OCI-LY1 (cell line): ENCODE measurements around the gene STAMBPL1.

ENCODE experiments used
- H2AFZ ChIP-seq: fragments of 200-600 bp; sonication (generic), shearing (Covaris generic); 2 replicates; pipeline ENCODE4 v1.6.0; 2014; ENCODE audit warnings: antibody characterized with exemption, mild to moderate bottlenecking, low read length
- H3F3A ChIP-seq: fragments of 200-600 bp; sonication (generic), shearing (Covaris generic); 2 replicates; pipeline ENCODE4 v1.6.0; 2014; ENCODE audit warnings: mild to moderate bottlenecking, antibody characterized with exemption, low read length, moderate library complexity; ENCODE audit not compliant: insufficient read depth
- H3K27ac ChIP-seq: fragments of 200-600 bp; sonication (generic); 2 replicates; pipeline ENCODE4 v1.5.1; 2014; ENCODE audit warnings: low read length, mixed run types, mild to moderate bottlenecking, low read depth; ENCODE audit not compliant: poor library complexity, severe bottlenecking
- H3K27me3 ChIP-seq: fragments of 200-600 bp; sonication (generic); 2 replicates; pipeline ENCODE4 v1.6.0; 2014; ENCODE audit warnings: antibody characterized with exemption, mild to moderate bottlenecking, low read length, moderate library complexity; ENCODE audit not compliant: insufficient read depth
- H3K36me3 ChIP-seq: fragments of 200-600 bp; sonication (generic); 2 replicates; pipeline ENCODE4 v1.6.1; 2014; ENCODE audit warnings: mild to moderate bottlenecking, antibody characterized with exemption, low read length, moderate library complexity, mixed read lengths; ENCODE audit not compliant: insufficient read depth
- H3K4me1 ChIP-seq: fragments of 200-600 bp; sonication (generic); 2 replicates; pipeline ENCODE4 v1.5.1; 2014; ENCODE audit warnings: mild to moderate bottlenecking, low read length, moderate library complexity; ENCODE audit not compliant: insufficient read depth, severe bottlenecking
- H3K4me2 ChIP-seq: fragments of 200-600 bp; sonication (generic), shearing (Covaris generic); 2 replicates; pipeline ENCODE4 v1.6.1; 2014; ENCODE audit warnings: low read length
- H3K4me3 ChIP-seq: fragments of 200-600 bp; sonication (generic); 2 replicates; pipeline ENCODE4 v1.5.1; 2014; ENCODE audit warnings: low read length, low read depth, mild to moderate bottlenecking, mixed read lengths; ENCODE audit not compliant: poor library complexity, severe bottlenecking
- H3K79me2 ChIP-seq: fragments of 200-600 bp; shearing (Covaris generic); 2 replicates; pipeline ENCODE4 v1.6.1; 2016; ENCODE audit warnings: mixed run types, low read length, mixed read lengths; ENCODE audit not compliant: insufficient read depth
- H3K9ac ChIP-seq: fragments of 200-600 bp; sonication (generic), shearing (Covaris generic); 2 replicates; pipeline ENCODE4 v1.6.1; 2014; ENCODE audit warnings: mild to moderate bottlenecking, low read length, mixed read lengths
- H3K9me2 ChIP-seq: fragments of 200-600 bp; sonication (generic), shearing (Covaris generic); 2 replicates; pipeline ENCODE4 v1.6.1; 2014; ENCODE audit warnings: low read depth, mild to moderate bottlenecking, low read length, mixed read lengths
- H3K9me3 ChIP-seq: fragments of 200-600 bp; shearing (Covaris generic); 2 replicates; pipeline ENCODE4 v1.6.1; 2014; ENCODE audit warnings: low read length, mixed read lengths
- H4K20me1 ChIP-seq: fragments of 200-600 bp; sonication (generic), shearing (Covaris generic); 2 replicates; pipeline ENCODE4 v1.6.0; 2016; ENCODE audit warnings: mild to moderate bottlenecking, low read length; ENCODE audit not compliant: insufficient read depth
- CTCF ChIP-seq: fragments of 200-600 bp; sonication (generic), shearing (Covaris generic); IDR thresholded peaks from 2 replicates; pipeline ENCODE4 v1.5.1; 2017; ENCODE audit warnings: mild to moderate bottlenecking, antibody characterized with exemption, low read length, moderate library complexity, mixed read lengths
- EZH2 ChIP-seq: fragments of 200-600 bp; sonication (generic), shearing (Covaris generic); IDR thresholded peaks from 2 replicates; pipeline ENCODE4 v1.8.0; 2017; ENCODE audit warnings: borderline replicate concordance, mixed run types, mild to moderate bottlenecking, antibody characterized with exemption, low read length, moderate library complexity, mixed read lengths

The STAMBPL1 gene

GRCh38 chr10:88933564-88933963 lies 53.5 kb downstream of the STAMBPL1 start:
- Histone ChIP-seq H3K4me2 (no peak overlapping the region), H4K20me1 (no peaks in the 10 kb centered on the region), H3K36me3 (no peaks in the 10 kb centered on the region), H3K27me3 (no peaks in the 10 kb centered on the region), H3K4me1 (peaks cover 17% of the 10 kb centered on the region), H3K9ac (no peak overlapping the region), H3K4me3 (no peak overlapping the region), H3F3A (no peaks in the 10 kb centered on the region), H3K9me3 (no peaks in the 10 kb centered on the region), H2AFZ (no peak overlapping the region), H3K79me2 (no peaks in the 10 kb centered on the region), H3K9me2 (no peaks in the 10 kb centered on the region), H3K27ac (no peak overlapping the region)
- TF ChIP-seq CTCF (no peak), EZH2 (no peak)

GRCh38 chr10:88934900-88935672 lies 55.0 kb downstream of the STAMBPL1 start:
- Histone ChIP-seq H2AFZ (no peak overlapping the region), H3K27ac (no peak overlapping the region), H3K4me2 (no peak overlapping the region; the same call in 1 of the 2 replicates), H3F3A (no peaks in the 10 kb centered on the region), H3K36me3 (no peaks in the 10 kb centered on the region), H4K20me1 (no peaks in the 10 kb centered on the region), H3K9me3 (no peaks in the 10 kb centered on the region), H3K9ac (no peak overlapping the region), H3K4me1 (peaks cover 17% of the 10 kb centered on the region), H3K27me3 (no peaks in the 10 kb centered on the region), H3K4me3 (no peak overlapping the region), H3K9me2 (no peaks in the 10 kb centered on the region), H3K79me2 (no peaks in the 10 kb centered on the region)
- TF ChIP-seq CTCF (peak; percentile 58), EZH2 (no peak)

- Histone ChIP-seq H3K9ac (no peak overlapping the region), H3K4me3 (no peak overlapping the region), H3K9me3 (no peaks in the 10 kb centered on the region), H3K4me1 (peaks cover 17% of the 10 kb centered on the region), H3K27ac (no peak overlapping the region), H3K36me3 (no peaks in the 10 kb centered on the region), H3F3A (no peaks in the 10 kb centered on the region), H2AFZ (no peak overlapping the region), H3K4me2 (no peak overlapping the region), H3K27me3 (no peaks in the 10 kb centered on the region), H3K79me2 (no peaks in the 10 kb centered on the region), H4K20me1 (no peaks in the 10 kb centered on the region), H3K9me2 (no peaks in the 10 kb centered on the region)
- no peak for TF ChIP-seq CTCF
- no peak for TF ChIP-seq EZH2
Observed at GRCh38 chr10:88936656-88937055, 56.6 kb downstream of the STAMBPL1 start.
